Lower leg skin (tissue), 4 donors: ENCODE results near the gene CEP57. TPM values are rescaled to one million over a fixed set of nuclear protein-coding genes. Genes with fewer than 3 reads are reported as not detected.

Experiments
- DNase-seq, 2 donors: peaks; one replicate each; pipeline ENCODE4 v3.0.0-alpha.2; 2019; ENCODE audit warnings: low spot score in 2 of 2
- H3K4me3 ChIP-seq: fragments of 200-600 bp; sonication (generic); 2 replicates; pipeline ENCODE4 v1.5.1; 2017; ENCODE audit warnings: mild to moderate bottlenecking, low read depth; ENCODE audit not compliant: poor library complexity, severe bottlenecking
- CTCF ChIP-seq, 3 donors: fragments of 450-650 bp; IDR thresholded peaks; one replicate each; pipeline ENCODE4 v1.5.1; 2016; ENCODE audit warnings: antibody characterized with exemption in 3 of 3, mild to moderate bottlenecking in 3 of 3, moderate library complexity in 2 of 3
- POLR2A ChIP-seq, 2 donors: fragments of 450-650 bp; IDR thresholded peaks; one replicate each; pipeline ENCODE4 v1.6.1; 2016 to 2017; ENCODE audit warnings: antibody characterized with exemption in 2 of 2, mild to moderate bottlenecking in 1 of 2, moderate library complexity in 1 of 2
- WGBS, 2 donors: methylation state at CpG; one replicate each; pipeline ENCODE4 v1.1.5; 2018; 5-methylcytosine and 5-hydroxymethylcytosine counted together
- intact Hi-C: fragments of 100-400 bp; cut with DNase I; formaldehyde crosslinking; loops from one replicate; pipeline ENCODE4 v1.15.0; 2023; ENCODE audit warnings: low total_unique reads
- total RNA-seq, 4 donors: library from RNA; depleted of rRNA; stranded (reverse); fragments of >200 nt; gene quantifications; one replicate each; pipeline ENCODE4 v1.1.0, GENCODE V29; 2016

The CEP57 gene
- total RNA-seq, 4 donors from 2014 or later: 19.7 to 31.4 (median 28.2) TPM

- no peak for TF ChIP-seq POLR2A (IDR thresholded peaks at IDR 0.05)
- TF ChIP-seq CTCF (IDR thresholded peaks at IDR 0.05): no peak
- H3K4me3 ChIP-seq: no peak overlapping the region
- 79 to 83% methylated on average over 3 of the region's 3 CpGs for WGBS, 2 donors
- intact Hi-C loops: no loop called here
- no peak for DNase-seq
Observed at GRCh38 chr11:95832763-95833162, 42.5 kb downstream of the CEP57 start.

- no peak overlapping the region for H3K4me3 ChIP-seq
- no peak for DNase-seq
- TF ChIP-seq CTCF (IDR thresholded peaks at IDR 0.05) (no peak), POLR2A (IDR thresholded peaks at IDR 0.05) (no peak)
- WGBS, 2 donors: 0 to 89% methylated on average over 1 of the region's 1 CpG
- intact Hi-C loops: no loop called here
Observed at GRCh38 chr11:95833378-95833777, 43.1 kb downstream of the CEP57 start.

- no peak overlapping the region for H3K4me3 ChIP-seq
- intact Hi-C loops: no loop called here
- TF ChIP-seq CTCF (IDR thresholded peaks at IDR 0.05) (no peak), POLR2A (IDR thresholded peaks at IDR 0.05) (no peak)
- 52 to 67% methylated on average over 3 of the region's 3 CpGs for WGBS, 2 donors
- DNase-seq: no peak
Observed at GRCh38 chr11:95835351-95835750, 45.1 kb downstream of the CEP57 start.

- TF ChIP-seq CTCF (IDR thresholded peaks at IDR 0.05): peak in 1 of 3 donors; percentile 41
- no peak for TF ChIP-seq POLR2A (IDR thresholded peaks at IDR 0.05)
- intact Hi-C loops: no loop called here
- DNase-seq: peak in 1 of 2 donors; percentile 51
- 9 to 17% methylated on average over 3 of the region's 3 CpGs for WGBS, 2 donors
- no peak overlapping the region for H3K4me3 ChIP-seq
Observed at GRCh38 chr11:95835768-95836488, 45.6 kb downstream of the CEP57 start.

GRCh38 chr11:95845167-95845566 is 54.9 kb downstream of the CEP57 start:
- DNase-seq: no peak
- H3K4me3 ChIP-seq: no peak overlapping the region
- TF ChIP-seq POLR2A (IDR thresholded peaks at IDR 0.05) (no peak), CTCF (IDR thresholded peaks at IDR 0.05) (no peak)
- 92 to 98% methylated on average over 1 of the region's 1 CpG for WGBS, 2 donors
- intact Hi-C loops: loop anchor here (5.0 kb wide), 1 partner anchor 497 kb away; the partner anchor contains the start of gene MAML2
